ENCODE data around the gene KLHL7.

Gene KLHL7

DNA sequence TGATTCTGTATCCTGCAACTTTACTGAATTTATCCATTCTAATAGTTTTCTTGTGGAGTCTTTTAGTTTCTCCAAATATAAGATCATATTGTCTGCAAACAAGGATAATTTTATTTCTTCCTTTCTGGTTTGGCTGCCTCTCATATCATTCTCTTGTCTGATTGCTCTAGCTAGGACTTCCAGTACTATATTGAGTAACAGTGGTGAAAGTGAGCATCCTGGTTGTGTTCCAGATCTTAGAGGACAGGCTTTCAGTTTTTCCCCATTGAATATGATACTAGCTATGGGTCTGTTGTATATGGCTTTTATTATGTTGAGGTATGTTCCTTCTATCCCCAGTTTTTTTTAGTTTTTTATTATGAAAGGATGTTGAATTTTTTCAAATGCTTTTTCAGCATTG is 28.2 kb downstream of the KLHL7 start:
- Histone ChIP-seq H2AFZ (ENCODE audit: low read depth, low read length) (no peak overlapping the region), H3K9me3 (ENCODE audit: insufficient read depth, low read length) (no peaks in the 10 kb centered on the region), H3K27me3 (ENCODE audit: low read depth, low read length) (no peaks in the 10 kb centered on the region), H4K20me1 (ENCODE audit: insufficient read depth, low read length) (no peaks in the 10 kb centered on the region), H3K4me2 (ENCODE audit: low read length) (no peak overlapping the region), H3K27ac (ENCODE audit: low read length) (no peak overlapping the region), H3K9ac (ENCODE audit: low read length) (no peak overlapping the region), H3K79me2 (ENCODE audit: low read length) (no peaks in the 10 kb centered on the region), H3K36me3 (replicated peaks; ENCODE audit: low read depth, low read length) (no peaks in the 10 kb centered on the region), H3K4me3 (ENCODE audit: low read length) (no peak overlapping the region), H3K4me1 (ENCODE audit: low read length) (no peaks in the 10 kb centered on the region)
- TF ChIP-seq, protein P1, sequence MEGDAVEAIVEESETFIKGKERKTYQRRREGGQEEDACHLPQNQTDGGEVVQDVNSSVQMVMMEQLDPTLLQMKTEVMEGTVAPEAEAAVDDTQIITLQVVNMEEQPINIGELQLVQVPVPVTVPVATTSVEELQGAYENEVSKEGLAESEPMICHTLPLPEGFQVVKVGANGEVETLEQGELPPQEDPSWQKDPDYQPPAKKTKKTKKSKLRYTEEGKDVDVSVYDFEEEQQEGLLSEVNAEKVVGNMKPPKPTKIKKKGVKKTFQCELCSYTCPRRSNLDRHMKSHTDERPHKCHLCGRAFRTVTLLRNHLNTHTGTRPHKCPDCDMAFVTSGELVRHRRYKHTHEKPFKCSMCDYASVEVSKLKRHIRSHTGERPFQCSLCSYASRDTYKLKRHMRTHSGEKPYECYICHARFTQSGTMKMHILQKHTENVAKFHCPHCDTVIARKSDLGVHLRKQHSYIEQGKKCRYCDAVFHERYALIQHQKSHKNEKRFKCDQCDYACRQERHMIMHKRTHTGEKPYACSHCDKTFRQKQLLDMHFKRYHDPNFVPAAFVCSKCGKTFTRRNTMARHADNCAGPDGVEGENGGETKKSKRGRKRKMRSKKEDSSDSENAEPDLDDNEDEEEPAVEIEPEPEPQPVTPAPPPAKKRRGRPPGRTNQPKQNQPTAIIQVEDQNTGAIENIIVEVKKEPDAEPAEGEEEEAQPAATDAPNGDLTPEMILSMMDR (IDR thresholded peaks at IDR 0.05; ENCODE audit: low read depth, low read length): no peak
- TF ChIP-seq EZH2phosphoT487 (IDR thresholded peaks at IDR 0.05; ENCODE audit: low read depth): no peak

DNA sequence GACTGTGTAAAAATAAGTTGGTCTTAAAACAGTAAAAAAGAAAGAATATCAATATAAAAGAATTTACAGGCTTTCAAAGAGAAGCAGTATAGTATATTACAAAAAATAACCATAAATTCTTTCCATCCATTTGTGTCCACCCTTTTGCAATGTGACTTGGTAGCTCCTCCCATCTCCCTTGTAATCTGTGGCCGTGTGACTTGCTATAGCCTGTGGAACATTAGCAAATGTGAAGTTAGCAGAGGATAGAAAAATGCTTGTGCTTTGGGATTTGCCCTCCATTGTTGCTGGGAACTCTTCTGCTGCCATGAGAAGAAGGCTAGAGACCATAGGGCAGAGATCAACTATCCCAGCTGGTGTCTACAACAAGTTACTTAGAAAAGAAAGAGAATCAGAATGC is 30.2 kb downstream of the KLHL7 start:
- Histone ChIP-seq H3K9ac (ENCODE audit: low read length) (no peak overlapping the region), H3K27ac (ENCODE audit: low read length) (no peak overlapping the region), H3K79me2 (ENCODE audit: low read length) (no peaks in the 10 kb centered on the region), H3K4me1 (ENCODE audit: low read length) (no peaks in the 10 kb centered on the region), H3K4me3 (ENCODE audit: low read length) (no peak overlapping the region), H4K20me1 (ENCODE audit: insufficient read depth, low read length) (no peaks in the 10 kb centered on the region), H3K36me3 (replicated peaks; ENCODE audit: low read depth, low read length) (no peaks in the 10 kb centered on the region), H3K9me3 (ENCODE audit: insufficient read depth, low read length) (no peaks in the 10 kb centered on the region), H2AFZ (ENCODE audit: low read depth, low read length) (no peak overlapping the region), H3K27me3 (ENCODE audit: low read depth, low read length) (no peaks in the 10 kb centered on the region), H3K4me2 (ENCODE audit: low read length) (no peak overlapping the region)
- TF ChIP-seq, protein P1 (IDR thresholded peaks at IDR 0.05; ENCODE audit: low read depth, low read length): no peak
- no peak for TF ChIP-seq EZH2phosphoT487 (IDR thresholded peaks at IDR 0.05; ENCODE audit: low read depth)

DNA sequence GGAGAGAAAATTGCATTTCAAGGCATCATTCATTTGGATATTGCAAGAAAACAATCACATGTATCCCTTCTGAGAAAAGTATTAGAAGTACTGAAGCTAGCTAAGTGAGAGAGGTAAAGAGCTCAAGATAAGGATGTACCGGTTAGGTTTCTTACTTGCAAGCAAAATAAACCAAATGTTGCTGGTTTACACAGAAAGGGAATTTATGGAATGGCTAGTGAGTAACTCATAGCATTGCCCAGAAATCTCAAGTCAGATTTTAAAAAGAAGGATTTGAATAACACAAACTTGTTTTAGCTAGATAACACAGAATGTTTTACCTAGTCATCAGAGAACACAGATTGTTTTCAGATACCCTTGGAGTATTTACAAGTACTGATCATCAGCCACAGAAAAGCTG is 30.6 kb downstream of the KLHL7 start:
- H3K36me3 ChIP-seq (replicated peaks; ENCODE audit: low read depth, low read length): no peaks in the 10 kb centered on the region
- H3K79me2 ChIP-seq (ENCODE audit: low read length): no peaks in the 10 kb centered on the region
- no peaks in the 10 kb centered on the region for H3K9me3 ChIP-seq (ENCODE audit: insufficient read depth, low read length)
- H3K4me3 ChIP-seq (ENCODE audit: low read length): no peak overlapping the region
- no peaks in the 10 kb centered on the region for H3K27me3 ChIP-seq (ENCODE audit: low read depth, low read length)
- no peak overlapping the region for H3K9ac ChIP-seq (ENCODE audit: low read length)
- H3K4me2 ChIP-seq (ENCODE audit: low read length): no peak overlapping the region
- no peaks in the 10 kb centered on the region for H4K20me1 ChIP-seq (ENCODE audit: insufficient read depth, low read length)
- H3K27ac ChIP-seq (ENCODE audit: low read length): no peak overlapping the region
- no peaks in the 10 kb centered on the region for H3K4me1 ChIP-seq (ENCODE audit: low read length)
- no peak for TF ChIP-seq EZH2phosphoT487 (IDR thresholded peaks at IDR 0.05; ENCODE audit: low read depth)
- TF ChIP-seq, protein P1 (IDR thresholded peaks at IDR 0.05; ENCODE audit: low read depth, low read length): no peak
- no peak overlapping the region for H2AFZ ChIP-seq (ENCODE audit: low read depth, low read length)

DNA sequence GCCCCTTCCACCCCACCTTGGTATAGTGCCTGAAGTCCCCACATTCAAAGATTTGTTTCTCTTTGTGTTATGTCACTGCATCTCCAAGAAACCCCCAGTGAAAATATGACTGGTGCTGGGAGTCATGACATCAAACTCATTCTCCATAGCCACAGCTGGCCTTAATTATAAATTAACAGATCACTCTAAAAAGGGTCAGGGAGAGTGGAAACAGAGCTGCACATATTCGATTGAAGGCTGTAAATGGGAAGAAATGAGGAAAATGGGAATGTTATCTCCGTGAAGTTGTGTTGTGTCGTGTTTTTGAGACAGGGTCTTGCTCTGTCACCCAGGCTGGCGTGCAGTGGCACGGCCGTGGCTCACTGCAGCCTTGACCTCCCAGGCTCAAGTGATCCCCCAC is 52.1 kb downstream of the KLHL7 start:
- Histone ChIP-seq H3K79me2 (ENCODE audit: low read length) (no peaks in the 10 kb centered on the region), H3K9ac (ENCODE audit: low read length) (no peak overlapping the region), H3K4me1 (ENCODE audit: low read length) (no peaks in the 10 kb centered on the region), H3K9me3 (ENCODE audit: insufficient read depth, low read length) (no peaks in the 10 kb centered on the region), H2AFZ (ENCODE audit: low read depth, low read length) (no peak overlapping the region), H4K20me1 (ENCODE audit: insufficient read depth, low read length) (no peaks in the 10 kb centered on the region), H3K27ac (ENCODE audit: low read length) (no peak overlapping the region), H3K4me2 (ENCODE audit: low read length) (no peak overlapping the region), H3K36me3 (replicated peaks; ENCODE audit: low read depth, low read length) (no peaks in the 10 kb centered on the region), H3K27me3 (ENCODE audit: low read depth, low read length) (no peaks in the 10 kb centered on the region), H3K4me3 (ENCODE audit: low read length) (no peak overlapping the region)
- no peak for TF ChIP-seq EZH2phosphoT487 (IDR thresholded peaks at IDR 0.05; ENCODE audit: low read depth)
- TF ChIP-seq, protein P1 (IDR thresholded peaks at IDR 0.05; ENCODE audit: low read depth, low read length): no peak
